Measurements from ENCODE around the gene NLK. TPM values are rescaled to one million over a fixed set of nuclear protein-coding genes. Genes with fewer than 3 reads are reported as not detected.
"Not testable (repeated sequence)": the region's sequence is repeated elsewhere in the genome, so short reads cannot be mapped to it uniquely, and the experiment has no call there.

The NLK gene
- polyA plus RNA-seq (ENCODE audit: insufficient read length in 10 of 10): 10 to 100 TPM in 3 of 10 donors, 1 to 10 TPM in 7; 6.1 to 11.0 (median 8.8) TPM
- long read RNA-seq, donor 1, full-length matches to known transcripts: 1 of 1 reads
- long read RNA-seq, donor 1, partial matches to known transcripts: 0 of 1 reads
- long read RNA-seq, donor 1, other reads (novel, unspliced or antisense): 0 of 1 reads
- long read RNA-seq, donor 2: 0 reads
- long read RNA-seq, donor 3: 0 reads
- long read RNA-seq, donor 4, full-length matches to known transcripts: 2 of 2 reads
- long read RNA-seq, donor 4, partial matches to known transcripts: 0 of 2 reads
- long read RNA-seq, donor 4, other reads (novel, unspliced or antisense): 0 of 2 reads
- long read RNA-seq, donor 5, full-length matches to known transcripts: 2 of 2 reads
- long read RNA-seq, donor 5, partial matches to known transcripts: 0 of 2 reads
- long read RNA-seq, donor 5, other reads (novel, unspliced or antisense): 0 of 2 reads
- long read RNA-seq, donor 6, full-length matches to known transcripts: 5 of 5 reads
- long read RNA-seq, donor 6, partial matches to known transcripts: 0 of 5 reads
- long read RNA-seq, donor 6, other reads (novel, unspliced or antisense): 0 of 5 reads
- long read RNA-seq, donor 7, full-length matches to known transcripts: 2 of 13 reads
- long read RNA-seq, donor 7, partial matches to known transcripts: 11 of 13 reads
- long read RNA-seq, donor 7, other reads (novel, unspliced or antisense): 0 of 13 reads
- long read RNA-seq, donor 8, full-length matches to known transcripts: 2 of 2 reads
- long read RNA-seq, donor 8, partial matches to known transcripts: 0 of 2 reads
- long read RNA-seq, donor 8, other reads (novel, unspliced or antisense): 0 of 2 reads
- long read RNA-seq, donor 9, full-length matches to known transcripts: 1 of 1 reads
- long read RNA-seq, donor 9, partial matches to known transcripts: 0 of 1 reads
- long read RNA-seq, donor 9, other reads (novel, unspliced or antisense): 0 of 1 reads

- DNase-seq: no peak
These were observed at the start of gene NLK for GRCh38 chr17:28042657-28042720. Gene NLK (plus strand): TSS chr17:28042677. CDS start chr17:28042874, 197 bp downstream.

GRCh38 chr17:27993161-27993695, 49.2 kb upstream of the NLK start:
- DNase-seq: no peak

DNA sequence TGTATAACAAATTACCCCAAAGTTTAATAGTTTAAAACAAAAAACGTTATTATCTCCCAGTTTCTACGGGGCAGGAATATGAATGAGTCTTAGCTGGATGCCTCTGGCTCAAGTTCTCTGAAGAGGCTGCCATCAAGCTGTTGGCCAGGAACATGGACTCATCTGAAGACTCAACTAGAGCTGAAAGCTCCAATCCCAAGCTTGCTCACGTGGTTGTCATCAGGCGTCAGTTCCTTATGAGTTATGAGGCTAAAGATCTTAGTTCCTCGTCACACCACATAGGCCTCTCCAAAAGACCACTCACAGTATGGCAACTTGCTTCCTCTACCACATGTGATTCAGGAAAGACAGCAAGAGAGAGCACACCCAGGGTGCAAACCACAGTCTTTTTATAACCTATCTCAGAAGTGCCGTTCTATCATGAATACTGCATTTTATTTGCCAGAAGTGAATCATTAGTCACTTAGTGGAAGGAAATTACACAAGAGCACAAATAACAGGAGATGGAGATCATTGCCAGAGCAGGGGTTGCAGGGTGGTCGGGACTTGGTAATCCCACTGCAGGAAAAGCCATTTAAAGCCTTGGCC, 48.7 kb upstream of the NLK start:
- DNase-seq: no peak

- no peak for DNase-seq
These were observed 47.9 kb upstream of the NLK start for GRCh38 chr17:27994586-27994985.

DNA sequence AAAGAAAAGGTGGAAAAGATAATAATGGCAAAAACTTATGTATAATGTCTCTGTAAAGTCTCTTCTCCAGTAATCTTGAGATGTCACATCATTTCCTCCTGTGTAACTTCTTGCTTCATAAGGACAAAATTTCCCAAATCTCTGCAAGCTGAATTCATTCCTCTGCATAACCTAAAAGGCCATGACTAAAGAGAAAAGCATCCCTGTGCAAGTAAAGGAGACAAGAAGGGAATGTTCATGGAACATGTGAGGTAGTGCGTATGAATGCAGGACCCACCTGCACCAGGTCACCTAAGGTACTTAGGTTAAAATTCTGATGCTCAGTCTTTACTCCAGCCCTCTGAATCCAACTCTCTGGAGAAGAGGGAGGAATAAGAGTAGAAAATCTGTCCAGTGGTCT, 46.9 kb upstream of the NLK start:
- no peak for DNase-seq

DNA sequence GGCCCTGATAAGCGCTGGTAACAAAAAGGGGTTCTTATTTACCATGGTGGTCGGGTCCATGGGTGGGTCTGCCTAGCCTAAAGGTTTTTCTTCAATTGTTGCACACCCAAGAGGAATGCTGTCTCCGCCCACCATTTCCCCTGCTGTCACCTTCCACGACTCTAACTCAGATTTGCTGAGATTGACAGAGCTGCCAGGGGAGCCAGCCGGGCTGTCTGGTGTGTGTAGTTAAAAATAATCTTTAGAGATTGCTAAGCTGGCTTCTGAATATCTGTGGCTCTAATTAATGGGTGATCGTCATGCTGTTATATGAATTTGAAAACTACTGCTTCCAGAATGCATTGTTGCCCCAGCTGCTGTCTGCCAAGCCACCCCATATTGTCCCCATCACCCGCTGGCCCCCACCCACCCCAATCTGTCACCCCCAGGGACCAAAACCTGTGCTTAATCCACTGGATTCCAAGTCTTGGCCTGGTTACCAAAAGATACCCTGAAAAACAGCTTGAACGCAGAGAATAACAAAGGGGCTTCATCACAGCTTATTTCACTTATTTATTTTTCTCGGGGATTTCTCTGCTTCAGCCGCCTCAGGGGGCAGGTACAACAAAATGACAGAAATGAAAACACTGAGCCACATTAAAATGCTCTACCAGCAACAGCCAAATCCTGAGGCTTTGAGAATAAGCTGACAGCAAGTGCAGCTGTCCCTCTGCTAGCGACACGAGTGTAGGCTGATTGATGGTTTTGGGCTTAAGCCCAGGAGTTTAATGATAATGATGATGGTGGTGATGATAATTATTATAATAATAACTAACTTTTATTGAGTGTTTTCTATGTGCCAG, 46.1 kb upstream of the NLK start:
- no peak for DNase-seq

- no peak for DNase-seq
These were observed 45.5 kb upstream of the NLK start for GRCh38 chr17:27997044-27997401.

DNA sequence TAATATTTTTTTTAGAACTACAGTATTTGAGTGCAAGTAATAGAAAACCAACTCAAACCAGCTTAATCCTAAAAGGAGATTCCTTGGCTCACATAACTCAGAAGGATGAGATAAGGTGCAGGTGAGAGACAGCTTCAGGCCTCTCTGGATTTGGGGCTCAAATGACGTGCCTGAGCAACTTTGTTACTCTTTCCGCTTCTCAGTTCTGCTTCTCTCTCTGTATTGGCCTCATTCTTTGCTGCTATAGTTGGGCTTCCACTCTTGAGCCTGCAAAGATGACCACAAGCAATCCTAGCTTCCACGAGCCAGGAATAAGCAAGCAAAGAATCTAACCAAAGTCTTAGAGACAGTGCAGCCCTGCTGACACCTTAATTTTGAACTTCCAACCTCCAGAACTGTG, 45.0 kb upstream of the NLK start:
- no peak for DNase-seq

DNA sequence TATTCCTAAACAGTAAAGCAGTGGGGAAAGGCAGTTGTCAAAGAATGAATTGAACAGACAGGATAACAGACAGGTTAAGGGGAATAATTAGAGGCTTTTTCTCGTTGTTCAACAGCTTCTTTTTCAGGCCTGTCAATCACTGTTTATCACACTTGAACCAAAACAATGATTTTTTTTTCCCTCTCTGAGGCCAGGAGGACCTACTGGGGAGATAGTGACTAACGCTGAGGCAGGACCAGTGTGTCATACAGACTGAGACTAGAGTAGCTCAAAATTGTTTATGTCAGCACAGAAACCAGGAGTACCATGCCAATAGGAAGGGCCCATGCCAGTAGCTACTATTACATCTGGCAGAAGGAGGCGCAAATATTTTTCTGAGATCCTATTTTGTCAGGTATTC, 41.3 kb upstream of the NLK start:
- DNase-seq: no peak

DNA sequence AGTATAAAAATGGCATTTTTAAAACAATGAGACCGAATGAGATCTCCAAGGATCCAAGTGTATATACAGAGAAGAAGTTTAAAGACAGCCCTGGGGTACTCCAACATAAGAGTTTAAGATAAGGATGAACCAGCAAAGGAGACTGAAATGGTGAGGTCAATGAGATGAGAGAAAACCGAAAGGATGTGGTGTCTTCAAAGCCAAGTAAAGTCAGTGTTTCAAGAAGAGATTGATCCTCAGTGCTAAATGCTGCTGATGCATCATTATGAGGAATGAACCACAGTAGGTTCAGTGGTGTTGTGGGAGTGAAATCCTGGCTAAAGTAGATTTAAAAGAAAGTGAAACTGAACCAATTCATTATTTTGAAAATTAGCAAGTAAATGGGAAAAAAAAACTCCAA, 38.1 kb upstream of the NLK start:
- DNase-seq: no peak

GRCh38 chr17:28007925-28008324, 34.6 kb upstream of the NLK start:
- not testable (repeated sequence) for DNase-seq

- peak; percentile 17 to 42 (median 20) for DNase-seq
These were observed 34.0 kb upstream of the NLK start for GRCh38 chr17:28008513-28008912.

- no peak for DNase-seq
These were observed 32.1 kb upstream of the NLK start for GRCh38 chr17:28010406-28010805.

- no peak for DNase-seq
These were observed 23.9 kb upstream of the NLK start for GRCh38 chr17:28018439-28019070.

GRCh38 chr17:28020515-28020914, 22.0 kb upstream of the NLK start:
- no peak for DNase-seq

DNA sequence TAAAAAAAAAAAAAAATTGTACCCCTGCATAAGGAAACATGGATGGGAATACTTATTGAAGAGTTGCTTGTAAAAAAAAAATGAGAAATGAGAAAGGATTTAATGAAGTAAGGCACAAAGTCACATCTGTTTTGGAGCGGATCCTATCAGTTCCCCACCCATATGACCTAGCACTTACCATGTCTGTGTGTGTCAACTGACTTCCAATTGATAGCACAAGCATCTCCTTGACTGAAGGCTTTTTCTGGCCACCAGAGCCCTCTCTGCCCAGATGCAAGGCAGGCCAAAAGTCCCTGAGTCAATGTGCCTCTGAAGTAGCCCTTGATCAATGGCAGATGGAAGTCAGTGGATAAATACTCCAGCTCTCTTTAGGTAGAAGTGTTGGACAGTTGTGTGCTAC, 13.4 kb upstream of the NLK start:
- no peak for DNase-seq

DNA sequence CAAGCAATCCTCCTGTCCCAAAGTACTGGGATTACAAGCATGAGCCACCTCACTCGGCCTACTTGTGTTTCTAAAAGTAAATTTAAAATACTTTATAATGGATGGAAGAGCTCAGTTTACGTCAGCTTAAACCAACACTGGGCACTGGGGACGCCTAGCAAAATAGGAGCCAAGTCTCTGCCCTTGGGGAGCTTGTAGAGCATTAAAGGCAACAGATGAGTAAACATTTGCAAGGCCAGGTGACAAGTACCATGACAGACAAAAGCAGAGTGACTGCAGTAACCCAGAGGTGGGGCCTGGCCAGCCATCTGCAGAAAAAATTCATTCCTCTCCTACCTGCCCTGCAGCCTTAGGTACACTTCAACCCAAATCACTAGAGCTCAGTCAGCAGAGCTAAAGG, 12.1 kb upstream of the NLK start:
- no peak for DNase-seq

DNA sequence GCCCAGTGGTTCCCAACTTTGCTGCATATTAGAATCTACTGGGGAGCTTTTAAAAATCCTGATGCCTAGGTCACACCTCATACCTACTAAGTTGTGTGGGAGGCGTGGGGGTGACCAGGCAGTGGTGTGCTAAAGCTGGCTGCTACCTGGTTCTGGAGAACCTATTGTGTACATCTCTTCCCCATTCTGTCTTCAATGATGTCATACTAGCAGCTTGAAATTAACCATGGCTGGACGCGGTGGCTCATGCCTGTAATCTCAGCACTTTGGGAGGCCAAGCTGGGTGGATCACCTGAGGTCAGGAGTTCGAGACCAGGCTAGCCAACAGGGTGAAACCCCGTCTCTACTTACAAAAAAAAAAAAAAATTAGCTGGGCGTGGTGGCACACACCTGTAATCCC, 11.3 kb upstream of the NLK start:
- no peak for DNase-seq

GRCh38 chr17:28033972-28034714, 8.3 kb upstream of the NLK start:
- DNase-seq: peak; percentile 15 to 55 (median 31)

DNA sequence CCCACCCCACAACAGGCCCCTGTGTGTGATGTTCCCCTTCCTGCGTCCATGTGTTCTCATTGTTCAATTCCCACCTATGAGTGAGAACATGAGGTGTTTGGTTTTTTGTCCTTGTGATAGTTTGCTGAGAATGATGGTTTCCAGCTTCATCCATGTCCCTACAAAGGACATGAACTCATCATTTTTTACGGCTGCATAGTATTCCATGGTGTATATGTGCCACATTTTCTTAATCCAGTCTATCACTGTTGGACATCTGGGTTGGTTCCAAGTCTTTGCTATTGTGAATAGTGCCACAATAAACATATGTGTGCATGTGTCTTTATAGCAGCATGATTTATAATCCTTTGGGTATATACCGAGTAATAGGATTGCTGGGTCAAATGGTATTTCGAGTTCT, 7.0 kb upstream of the NLK start:
- not testable (repeated sequence) for DNase-seq

DNA sequence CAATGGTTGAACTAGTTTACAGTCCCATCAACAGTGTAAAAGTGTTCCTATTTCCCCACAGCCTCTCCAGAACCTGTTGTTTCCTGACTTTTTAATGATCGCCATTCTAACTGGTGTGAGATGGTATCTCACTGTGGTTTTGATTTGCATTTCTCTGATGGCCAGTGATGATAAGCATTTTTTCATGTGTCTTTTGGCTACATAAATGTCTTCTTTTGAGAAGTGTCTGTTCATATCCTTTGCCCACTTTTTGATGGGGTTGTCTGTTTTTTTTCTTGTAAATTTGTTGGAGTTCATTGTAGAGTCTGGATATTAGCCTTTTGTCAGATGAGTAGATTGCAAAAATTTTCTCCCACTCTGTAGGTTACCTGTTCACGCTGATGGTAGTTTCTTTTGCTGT, 6.6 kb upstream of the NLK start:
- not testable (repeated sequence) for DNase-seq

All from muscle of back (tissue), 13 donors.